PFSK-1 (cell line): ENCODE results near the gene KCNK6.

Experiments used
- POLR2AphosphoS5 ChIP-seq: IDR thresholded peaks from 2 replicates; pipeline ENCODE4 v1.6.1; 2012; ENCODE audit warnings: low read depth, mild to moderate bottlenecking, control low read depth, low read length, moderate library complexity
- REST ChIP-seq, 2 experiments: IDR thresholded peaks; 2 replicates each; pipeline versions ENCODE4 v1.6.1 to v1.8.0; 2011 to 2012; ENCODE audit warnings: low read depth in 2 of 2, low read length in 2 of 2, control low read depth in 1 of 2, inconsistent platforms in 1 of 2, mild to moderate bottlenecking in 1 of 2, moderate library complexity in 1 of 2; ENCODE audit not compliant: insufficient read depth in 1 of 2
- SIN3A ChIP-seq: IDR thresholded peaks from 2 replicates; pipeline ENCODE4 v1.6.1; 2012; ENCODE audit warnings: mild to moderate bottlenecking, low read length, moderate library complexity, borderline replicate concordance; ENCODE audit not compliant: insufficient read depth
- TAF1 ChIP-seq: IDR thresholded peaks from 2 replicates; pipeline ENCODE4 v1.6.1; 2012; ENCODE audit warnings: low read length, control low read depth, borderline replicate concordance; ENCODE audit not compliant: insufficient read depth

- TF ChIP-seq SIN3A (no peak), POLR2AphosphoS5 (no peak), TAF1 (no peak), REST (IDR thresholded peaks at IDR 0.05; ENCODE audit: insufficient read depth in 1 of 2, low read depth in 2 of 2, low read length in 2 of 2) (no peak)
These were observed 51.4 kb downstream of the KCNK6 start for GRCh38 chr19:38371081-38371480.
